ENCODE data around the gene NOBOX. TPM values are rescaled to one million over a fixed set of nuclear protein-coding genes. Genes with fewer than 3 reads are reported as not detected.

The NOBOX gene
- total RNA-seq, 1 donor from 2014 or later = not detected

- intact Hi-C loops (cut with DNase I) = no loop called here
- H3K4me1 ChIP-seq = no peaks in the 10 kb centered on the region
- TF ChIP-seq, protein P1, sequence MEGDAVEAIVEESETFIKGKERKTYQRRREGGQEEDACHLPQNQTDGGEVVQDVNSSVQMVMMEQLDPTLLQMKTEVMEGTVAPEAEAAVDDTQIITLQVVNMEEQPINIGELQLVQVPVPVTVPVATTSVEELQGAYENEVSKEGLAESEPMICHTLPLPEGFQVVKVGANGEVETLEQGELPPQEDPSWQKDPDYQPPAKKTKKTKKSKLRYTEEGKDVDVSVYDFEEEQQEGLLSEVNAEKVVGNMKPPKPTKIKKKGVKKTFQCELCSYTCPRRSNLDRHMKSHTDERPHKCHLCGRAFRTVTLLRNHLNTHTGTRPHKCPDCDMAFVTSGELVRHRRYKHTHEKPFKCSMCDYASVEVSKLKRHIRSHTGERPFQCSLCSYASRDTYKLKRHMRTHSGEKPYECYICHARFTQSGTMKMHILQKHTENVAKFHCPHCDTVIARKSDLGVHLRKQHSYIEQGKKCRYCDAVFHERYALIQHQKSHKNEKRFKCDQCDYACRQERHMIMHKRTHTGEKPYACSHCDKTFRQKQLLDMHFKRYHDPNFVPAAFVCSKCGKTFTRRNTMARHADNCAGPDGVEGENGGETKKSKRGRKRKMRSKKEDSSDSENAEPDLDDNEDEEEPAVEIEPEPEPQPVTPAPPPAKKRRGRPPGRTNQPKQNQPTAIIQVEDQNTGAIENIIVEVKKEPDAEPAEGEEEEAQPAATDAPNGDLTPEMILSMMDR (IDR thresholded peaks at IDR 0.05) = no peak
- TF ChIP-seq POLR2A (IDR thresholded peaks at IDR 0.05) = no peak
- TF ChIP-seq POLR2AphosphoS5 (IDR thresholded peaks at IDR 0.05; ENCODE audit: insufficient read depth in 1 of 2, low read depth in 1 of 2) = no peak
- H3K4me3 ChIP-seq = no peak overlapping the region
- no peaks in the 10 kb centered on the region for H3K9me3 ChIP-seq
- no peak for DNase-seq (ENCODE audit: extremely low spot score in 2 of 2)
- H3K36me3 ChIP-seq = no peaks in the 10 kb centered on the region
- H3K27me3 ChIP-seq = no peaks in the 10 kb centered on the region
- H3K27ac ChIP-seq = no peak overlapping the region
Observed at GRCh38 chr7:144398291-144398690, 5.2 kb downstream of the NOBOX start.

DNA sequence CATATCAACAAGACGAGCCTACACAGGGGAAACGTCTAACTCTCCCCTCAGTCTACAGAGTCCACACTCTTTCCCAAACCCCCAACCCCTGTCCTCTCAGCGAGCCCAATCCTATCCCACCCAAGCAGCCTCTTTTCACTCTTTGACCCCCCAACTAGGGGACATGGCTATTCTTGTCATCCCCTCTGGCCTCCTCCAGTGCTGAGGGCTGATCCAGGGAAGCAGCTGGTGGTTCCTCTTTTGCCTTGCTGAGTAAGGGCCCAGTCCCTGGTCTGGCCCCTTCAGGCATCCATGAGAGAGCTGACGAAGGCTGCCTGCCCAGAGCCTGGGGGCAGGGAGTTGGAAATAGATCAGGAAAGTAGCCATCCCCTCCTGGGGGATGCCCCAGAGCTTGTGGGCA, 6.4 kb downstream of the NOBOX start:
- H3K4me1 ChIP-seq = no peaks in the 10 kb centered on the region
- TF ChIP-seq POLR2A (IDR thresholded peaks at IDR 0.05) (no peak), POLR2AphosphoS5 (IDR thresholded peaks at IDR 0.05; ENCODE audit: insufficient read depth in 1 of 2, low read depth in 1 of 2) (no peak)
- TF ChIP-seq, protein P1 (IDR thresholded peaks at IDR 0.05) = no peak
- no peak overlapping the region for H3K4me3 ChIP-seq
- no peak for DNase-seq (ENCODE audit: extremely low spot score in 2 of 2)
- intact Hi-C loops (cut with DNase I) = no loop called here
- H3K27ac ChIP-seq = no peak overlapping the region
- H3K36me3 ChIP-seq = no peaks in the 10 kb centered on the region
- no peaks in the 10 kb centered on the region for H3K9me3 ChIP-seq
- H3K27me3 ChIP-seq = no peaks in the 10 kb centered on the region

DNA sequence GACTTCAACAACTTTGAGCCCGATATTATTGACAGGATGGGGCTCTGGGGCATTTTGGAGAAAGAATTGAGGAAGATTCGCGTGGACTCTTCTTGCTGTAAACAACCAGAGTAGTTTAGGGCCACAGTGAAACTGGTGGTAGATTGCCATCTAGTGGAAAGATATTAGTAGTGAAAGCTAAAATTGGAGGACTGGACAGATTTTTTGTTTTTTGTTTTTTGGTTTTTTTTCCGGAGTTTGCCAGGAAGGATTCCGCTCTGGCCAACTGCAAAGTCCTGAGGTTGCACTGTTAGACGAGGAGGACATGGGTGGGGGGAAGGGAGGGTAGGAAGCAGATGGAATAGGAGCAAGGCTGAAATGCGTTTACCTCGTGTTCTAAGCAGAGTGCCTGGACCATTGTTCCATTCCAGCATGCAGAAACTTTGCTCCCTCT, 11.7 kb downstream of the NOBOX start:
- DNase-seq (ENCODE audit: extremely low spot score in 2 of 2) = peak in 1 of 2 donors; percentile 81
- TF ChIP-seq, protein P1 (IDR thresholded peaks at IDR 0.05) = peak; percentile 53 to 74 (median 64)
- TF ChIP-seq POLR2AphosphoS5 (IDR thresholded peaks at IDR 0.05; ENCODE audit: insufficient read depth in 1 of 2, low read depth in 1 of 2) = no peak
- peak overlapping the region in 1 of 2 donors; percentile 34 for H3K4me3 ChIP-seq
- peaks cover 13% of the 10 kb centered on the region for H3K4me1 ChIP-seq
- no peaks in the 10 kb centered on the region for H3K27me3 ChIP-seq
- H3K9me3 ChIP-seq = no peaks in the 10 kb centered on the region
- H3K27ac ChIP-seq = no peak overlapping the region
- H3K36me3 ChIP-seq = no peaks in the 10 kb centered on the region
- intact Hi-C loops (cut with DNase I) = no loop called here

DNA sequence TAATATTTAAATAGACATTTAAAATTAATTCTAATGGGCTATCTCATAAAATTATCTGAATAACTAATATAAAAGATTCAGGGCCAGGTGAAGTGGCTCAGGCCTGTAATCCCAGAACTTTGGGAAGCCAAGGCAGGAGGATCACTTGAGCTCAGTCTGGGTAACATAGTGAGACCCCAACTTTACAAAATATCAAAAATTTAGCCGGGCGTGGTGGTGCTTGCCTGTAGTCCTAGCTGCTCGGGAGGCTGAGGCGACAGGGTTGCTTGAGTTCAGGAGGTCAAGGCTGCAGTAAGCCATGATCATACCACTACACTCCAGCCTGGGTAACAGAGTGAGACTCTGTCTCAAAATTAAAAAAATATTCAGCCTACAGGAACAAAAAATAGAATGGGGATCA, 12.5 kb downstream of the NOBOX start:
- H3K9me3 ChIP-seq = no peaks in the 10 kb centered on the region
- no peak overlapping the region for H3K4me3 ChIP-seq
- intact Hi-C loops (cut with DNase I) = no loop called here
- peak in 1 of 2 donors; percentile 60 for DNase-seq (ENCODE audit: extremely low spot score in 2 of 2)
- H3K27ac ChIP-seq = peak overlapping the region; percentile 17
- H3K36me3 ChIP-seq = no peaks in the 10 kb centered on the region
- peaks cover 13% of the 10 kb centered on the region for H3K4me1 ChIP-seq
- TF ChIP-seq, protein P1 (IDR thresholded peaks at IDR 0.05) = no peak
- no peaks in the 10 kb centered on the region for H3K27me3 ChIP-seq

- H3K4me3 ChIP-seq = no peak overlapping the region
- peak in 1 of 2 donors; percentile 56 for DNase-seq (ENCODE audit: extremely low spot score in 2 of 2)
- H3K36me3 ChIP-seq = no peaks in the 10 kb centered on the region
- H3K27me3 ChIP-seq = no peaks in the 10 kb centered on the region
- intact Hi-C loops (cut with DNase I) = no loop called here
- H3K9me3 ChIP-seq = no peaks in the 10 kb centered on the region
- no peak for TF ChIP-seq POLR2A (IDR thresholded peaks at IDR 0.05)
- TF ChIP-seq, protein P1 (IDR thresholded peaks at IDR 0.05) = no peak
- TF ChIP-seq POLR2AphosphoS5 (IDR thresholded peaks at IDR 0.05; ENCODE audit: insufficient read depth in 1 of 2, low read depth in 1 of 2) = no peak
- peak overlapping the region; percentile 17 for H3K27ac ChIP-seq
- H3K4me1 ChIP-seq = peaks cover 13% of the 10 kb centered on the region
Observed at GRCh38 chr7:144390481-144390880, 13.0 kb downstream of the NOBOX start.
